CD4-positive, alpha-beta T cell treated with Interleukin-21 for 1 hour (primary cell): Measurements from ENCODE around the gene LRRC15.

Source experiments
- DNase-seq: peaks from one replicate; pipeline ENCODE4 v3.0.0-alpha.2; 2020

The LRRC15 gene

GRCh38 chr3:194384569-194385001 is 15.0 kb upstream of the LRRC15 start:
- DNase-seq = no peak

- DNase-seq = no peak
These were observed 14.6 kb upstream of the LRRC15 start for GRCh38 chr3:194384156-194384555.

GRCh38 chr3:194383276-194383940 is 13.9 kb upstream of the LRRC15 start:
- DNase-seq = no peak

GRCh38 chr3:194382892-194383223 is 13.3 kb upstream of the LRRC15 start:
- no peak for DNase-seq

GRCh38 chr3:194382196-194382891 is 12.8 kb upstream of the LRRC15 start:
- no peak for DNase-seq

- DNase-seq = no peak
These were observed 11.9 kb upstream of the LRRC15 start for GRCh38 chr3:194381460-194381875.

- DNase-seq = no peak
These were observed 10.8 kb upstream of the LRRC15 start for GRCh38 chr3:194380326-194380725.

- no peak for DNase-seq
These were observed 10.1 kb upstream of the LRRC15 start for GRCh38 chr3:194379651-194380050.

- DNase-seq = no peak
These were observed 9.7 kb upstream of the LRRC15 start for GRCh38 chr3:194379231-194379630.

- no peak for DNase-seq
These were observed 8.2 kb upstream of the LRRC15 start for GRCh38 chr3:194377708-194378107.

- DNase-seq = no peak
These were observed 6.7 kb upstream of the LRRC15 start for GRCh38 chr3:194376241-194376560.

- no peak for DNase-seq
These were observed 6.1 kb upstream of the LRRC15 start for GRCh38 chr3:194375473-194376240.

GRCh38 chr3:194374935-194375334 is 5.4 kb upstream of the LRRC15 start:
- no peak for DNase-seq

GRCh38 chr3:194373899-194374298 is 4.4 kb upstream of the LRRC15 start:
- no peak for DNase-seq

- no peak for DNase-seq
These were observed 3.5 kb upstream of the LRRC15 start for GRCh38 chr3:194373028-194373427.

- DNase-seq = no peak
These were observed 1.2 kb upstream of the LRRC15 start for GRCh38 chr3:194370753-194371152.

GRCh38 chr3:194368918-194369317 is 625 bp downstream of the LRRC15 start:
- DNase-seq = no peak

GRCh38 chr3:194367992-194368841 is 1.3 kb downstream of the LRRC15 start:
- no peak for DNase-seq

- DNase-seq = no peak
These were observed 3.5 kb downstream of the LRRC15 start for GRCh38 chr3:194365978-194366490.

- no peak for DNase-seq
These were observed 4.0 kb downstream of the LRRC15 start for GRCh38 chr3:194365526-194365925.

- DNase-seq = no peak
These were observed 4.7 kb downstream of the LRRC15 start for GRCh38 chr3:194364652-194365434.

- no peak for DNase-seq
These were observed 5.3 kb downstream of the LRRC15 start for GRCh38 chr3:194364314-194364651.
